ENCODE data around the gene AP3D1.

The AP3D1 gene

GRCh38 chr19:2190848-2191455 lies 39.6 kb upstream of the AP3D1 start:
- Histone ChIP-seq H3K4me3 (ENCODE audit: low read depth, low read length) (no peak overlapping the region), H3K9me3 (no peaks in the 10 kb centered on the region), H3K36me3 (peaks cover 82% of the 10 kb centered on the region), H3K27me3 (no peaks in the 10 kb centered on the region), H3K4me1 (no peaks in the 10 kb centered on the region)
- no peak for TF ChIP-seq CTCF (IDR thresholded peaks at IDR 0.05; ENCODE audit: low read depth, low read length)
- DNase-seq: no peak

- no peak overlapping the region for H3K4me3 ChIP-seq (ENCODE audit: low read depth, low read length)
- no peak for TF ChIP-seq CTCF (IDR thresholded peaks at IDR 0.05; ENCODE audit: low read depth, low read length)
- no peaks in the 10 kb centered on the region for H3K9me3 ChIP-seq
- DNase-seq: no peak
- no peaks in the 10 kb centered on the region for H3K27me3 ChIP-seq
- no peaks in the 10 kb centered on the region; the same call in 1 of the 2 replicates for H3K4me1 ChIP-seq
- H3K36me3 ChIP-seq: peaks cover 77% of the 10 kb centered on the region
Measured at GRCh38 chr19:2189880-2190279, 38.5 kb upstream of the AP3D1 start.

- no peak for TF ChIP-seq CTCF (IDR thresholded peaks at IDR 0.05; ENCODE audit: low read depth, low read length)
- no peak overlapping the region for H3K4me3 ChIP-seq (ENCODE audit: low read depth, low read length)
- no peaks in the 10 kb centered on the region; the same call in 1 of the 2 replicates for H3K4me1 ChIP-seq
- no peak for DNase-seq
- H3K36me3 ChIP-seq: peaks cover 78% of the 10 kb centered on the region
- no peaks in the 10 kb centered on the region for H3K27me3 ChIP-seq
- H3K9me3 ChIP-seq: no peaks in the 10 kb centered on the region
Measured at GRCh38 chr19:2188708-2189385, 37.5 kb upstream of the AP3D1 start.

GRCh38 chr19:2187159-2187558 lies 35.8 kb upstream of the AP3D1 start:
- Histone ChIP-seq H3K4me3 (ENCODE audit: low read depth, low read length) (no peak overlapping the region), H3K27me3 (no peaks in the 10 kb centered on the region), H3K9me3 (no peaks in the 10 kb centered on the region), H3K4me1 (no peaks in the 10 kb centered on the region; the same call in 1 of the 2 replicates), H3K36me3 (peaks cover 82% of the 10 kb centered on the region)
- no peak for DNase-seq
- no peak for TF ChIP-seq CTCF (IDR thresholded peaks at IDR 0.05; ENCODE audit: low read depth, low read length)

- H3K4me3 ChIP-seq (ENCODE audit: low read depth, low read length): no peak overlapping the region
- no peaks in the 10 kb centered on the region for H3K27me3 ChIP-seq
- no peaks in the 10 kb centered on the region for H3K9me3 ChIP-seq
- TF ChIP-seq CTCF (IDR thresholded peaks at IDR 0.05; ENCODE audit: low read depth, low read length): no peak
- H3K36me3 ChIP-seq: peaks cover 74% of the 10 kb centered on the region
- DNase-seq: no peak
- H3K4me1 ChIP-seq: peaks cover 1% of the 10 kb centered on the region
Measured at GRCh38 chr19:2186071-2186846, 34.9 kb upstream of the AP3D1 start.

- Histone ChIP-seq H3K4me1 (peaks cover 6% of the 10 kb centered on the region), H3K9me3 (no peaks in the 10 kb centered on the region), H3K36me3 (peaks cover 74% of the 10 kb centered on the region), H3K4me3 (ENCODE audit: low read depth, low read length) (no peak overlapping the region), H3K27me3 (no peaks in the 10 kb centered on the region)
- TF ChIP-seq CTCF (IDR thresholded peaks at IDR 0.05; ENCODE audit: low read depth, low read length): no peak
- DNase-seq: no peak
Measured at GRCh38 chr19:2185734-2186070, 34.3 kb upstream of the AP3D1 start.

Data from BE2C (cell line).